K562 (cell line): ENCODE data around the gene ETV3L.

Experiments
- EZH2 ChIP-seq: IDR thresholded peaks from 2 replicates; pipeline ENCODE4 v1.6.1; 2012; ENCODE audit warnings: low read depth, mild to moderate bottlenecking, inconsistent platforms, low read length, borderline replicate concordance
- MYBL2 ChIP-seq, 2 experiments: fragments of 450-650 bp in 1 of 2; sonication (generic) in 1 of 2; formaldehyde crosslinking in 1 of 2; IDR thresholded peaks; 2 replicates each; pipeline versions ENCODE4 v1.6.1 to v1.8.1; 2017 to 2022; ENCODE audit warnings: borderline replicate concordance in 1 of 2, inconsistent platforms in 1 of 2, low read depth in 1 of 2, mild to moderate bottlenecking in 1 of 2, missing genetic modification reagents in 1 of 2, moderate library complexity in 1 of 2
- POLR2AphosphoS2 ChIP-seq: IDR thresholded peaks from 2 replicates; pipeline ENCODE4 v1.6.1; 2012; ENCODE audit warnings: low read length, improper control_type of control experiment
- PURB ChIP-seq: sonication (generic); formaldehyde crosslinking; IDR thresholded peaks from 2 replicates; pipeline ENCODE4 v1.9.0; 2021; ENCODE audit warnings: low read depth, mild to moderate bottlenecking, missing genetic modification reagents
- RBM15 ChIP-seq: fragments of 200-400 bp; formaldehyde crosslinking; IDR thresholded peaks from 2 replicates; pipeline ENCODE4 v1.6.1; 2018; ENCODE audit warnings: mild to moderate bottlenecking, low read length, moderate library complexity; ENCODE audit not compliant: insufficient read depth
- ZZZ3 ChIP-seq: fragments of 450-650 bp; IDR thresholded peaks from 2 replicates; pipeline ENCODE4 v1.6.1; 2016; ENCODE audit warnings: antibody characterized with exemption, mild to moderate bottlenecking, moderate library complexity
- TF ChIP-seq, protein P1 (sequence below), 2 experiments: fragments of 450-650 bp in 1 of 2; IDR thresholded peaks; 2 replicates each; pipeline ENCODE4 v1.6.1; 2011 to 2017; ENCODE audit warnings: low read depth in 2 of 2, antibody characterized with exemption in 1 of 2, borderline replicate concordance in 1 of 2, low read length in 1 of 2, mild to moderate bottlenecking in 1 of 2, mixed read lengths in 1 of 2; ENCODE audit not compliant: control insufficient read depth in 1 of 2
- TF ChIP-seq, protein P2 (sequence below): fragments of 200-800 bp; sonication (Bioruptor generic); IDR thresholded peaks from 2 replicates; pipeline ENCODE4 v1.6.1; 2016; ENCODE audit warnings: missing genetic modification characterization, missing compliant biosample characterization
- TF ChIP-seq, protein P3 (sequence below), 3 experiments: IDR thresholded peaks in 2 of 3; conservative IDR thresholded peaks in 1 of 3; 2 replicates each; pipeline ENCODE4 v1.5.1; 2011 to 2012; ENCODE audit warnings: low read length in 3 of 3, mild to moderate bottlenecking in 3 of 3, control low read depth in 2 of 3, improper control_type of control experiment in 1 of 3, inconsistent platforms in 1 of 3, low read depth in 1 of 3, mixed read lengths in 1 of 3, moderate library complexity in 1 of 3; ENCODE audit not compliant: insufficient read depth in 2 of 3

DNA sequence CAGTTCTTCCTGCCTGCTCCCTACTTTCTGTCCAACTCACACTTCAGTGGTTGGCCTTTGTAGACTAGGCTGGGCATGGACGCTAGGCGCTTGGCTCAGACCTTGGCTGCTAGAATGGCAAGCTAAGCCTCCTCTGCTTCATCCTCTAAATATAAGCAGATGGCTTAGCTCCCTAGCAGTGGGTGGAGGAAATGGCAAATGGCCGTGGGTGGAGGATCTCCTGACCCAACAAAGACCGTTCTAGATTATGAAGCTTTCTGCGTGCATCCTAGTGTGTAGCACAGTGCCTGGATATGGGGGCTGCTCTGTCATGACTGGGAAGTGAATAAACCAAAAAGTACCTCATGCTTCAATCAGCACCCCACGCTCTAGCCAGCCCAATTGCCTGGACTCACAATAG lies 10.4 kb upstream of the ETV3L start:
- TF ChIP-seq, protein P1, sequence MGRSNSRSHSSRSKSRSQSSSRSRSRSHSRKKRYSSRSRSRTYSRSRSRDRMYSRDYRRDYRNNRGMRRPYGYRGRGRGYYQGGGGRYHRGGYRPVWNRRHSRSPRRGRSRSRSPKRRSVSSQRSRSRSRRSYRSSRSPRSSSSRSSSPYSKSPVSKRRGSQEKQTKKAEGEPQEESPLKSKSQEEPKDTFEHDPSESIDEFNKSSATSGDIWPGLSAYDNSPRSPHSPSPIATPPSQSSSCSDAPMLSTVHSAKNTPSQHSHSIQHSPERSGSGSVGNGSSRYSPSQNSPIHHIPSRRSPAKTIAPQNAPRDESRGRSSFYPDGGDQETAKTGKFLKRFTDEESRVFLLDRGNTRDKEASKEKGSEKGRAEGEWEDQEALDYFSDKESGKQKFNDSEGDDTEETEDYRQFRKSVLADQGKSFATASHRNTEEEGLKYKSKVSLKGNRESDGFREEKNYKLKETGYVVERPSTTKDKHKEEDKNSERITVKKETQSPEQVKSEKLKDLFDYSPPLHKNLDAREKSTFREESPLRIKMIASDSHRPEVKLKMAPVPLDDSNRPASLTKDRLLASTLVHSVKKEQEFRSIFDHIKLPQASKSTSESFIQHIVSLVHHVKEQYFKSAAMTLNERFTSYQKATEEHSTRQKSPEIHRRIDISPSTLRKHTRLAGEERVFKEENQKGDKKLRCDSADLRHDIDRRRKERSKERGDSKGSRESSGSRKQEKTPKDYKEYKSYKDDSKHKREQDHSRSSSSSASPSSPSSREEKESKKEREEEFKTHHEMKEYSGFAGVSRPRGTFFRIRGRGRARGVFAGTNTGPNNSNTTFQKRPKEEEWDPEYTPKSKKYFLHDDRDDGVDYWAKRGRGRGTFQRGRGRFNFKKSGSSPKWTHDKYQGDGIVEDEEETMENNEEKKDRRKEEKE (IDR thresholded peaks at IDR 0.05; ENCODE audit: borderline replicate concordance in 1 of 2, control insufficient read depth in 1 of 2, low read depth in 2 of 2, low read length in 1 of 2), result no peak
- TF ChIP-seq PURB, result no peak
- TF ChIP-seq EZH2, result no peak
- TF ChIP-seq, protein P2, sequence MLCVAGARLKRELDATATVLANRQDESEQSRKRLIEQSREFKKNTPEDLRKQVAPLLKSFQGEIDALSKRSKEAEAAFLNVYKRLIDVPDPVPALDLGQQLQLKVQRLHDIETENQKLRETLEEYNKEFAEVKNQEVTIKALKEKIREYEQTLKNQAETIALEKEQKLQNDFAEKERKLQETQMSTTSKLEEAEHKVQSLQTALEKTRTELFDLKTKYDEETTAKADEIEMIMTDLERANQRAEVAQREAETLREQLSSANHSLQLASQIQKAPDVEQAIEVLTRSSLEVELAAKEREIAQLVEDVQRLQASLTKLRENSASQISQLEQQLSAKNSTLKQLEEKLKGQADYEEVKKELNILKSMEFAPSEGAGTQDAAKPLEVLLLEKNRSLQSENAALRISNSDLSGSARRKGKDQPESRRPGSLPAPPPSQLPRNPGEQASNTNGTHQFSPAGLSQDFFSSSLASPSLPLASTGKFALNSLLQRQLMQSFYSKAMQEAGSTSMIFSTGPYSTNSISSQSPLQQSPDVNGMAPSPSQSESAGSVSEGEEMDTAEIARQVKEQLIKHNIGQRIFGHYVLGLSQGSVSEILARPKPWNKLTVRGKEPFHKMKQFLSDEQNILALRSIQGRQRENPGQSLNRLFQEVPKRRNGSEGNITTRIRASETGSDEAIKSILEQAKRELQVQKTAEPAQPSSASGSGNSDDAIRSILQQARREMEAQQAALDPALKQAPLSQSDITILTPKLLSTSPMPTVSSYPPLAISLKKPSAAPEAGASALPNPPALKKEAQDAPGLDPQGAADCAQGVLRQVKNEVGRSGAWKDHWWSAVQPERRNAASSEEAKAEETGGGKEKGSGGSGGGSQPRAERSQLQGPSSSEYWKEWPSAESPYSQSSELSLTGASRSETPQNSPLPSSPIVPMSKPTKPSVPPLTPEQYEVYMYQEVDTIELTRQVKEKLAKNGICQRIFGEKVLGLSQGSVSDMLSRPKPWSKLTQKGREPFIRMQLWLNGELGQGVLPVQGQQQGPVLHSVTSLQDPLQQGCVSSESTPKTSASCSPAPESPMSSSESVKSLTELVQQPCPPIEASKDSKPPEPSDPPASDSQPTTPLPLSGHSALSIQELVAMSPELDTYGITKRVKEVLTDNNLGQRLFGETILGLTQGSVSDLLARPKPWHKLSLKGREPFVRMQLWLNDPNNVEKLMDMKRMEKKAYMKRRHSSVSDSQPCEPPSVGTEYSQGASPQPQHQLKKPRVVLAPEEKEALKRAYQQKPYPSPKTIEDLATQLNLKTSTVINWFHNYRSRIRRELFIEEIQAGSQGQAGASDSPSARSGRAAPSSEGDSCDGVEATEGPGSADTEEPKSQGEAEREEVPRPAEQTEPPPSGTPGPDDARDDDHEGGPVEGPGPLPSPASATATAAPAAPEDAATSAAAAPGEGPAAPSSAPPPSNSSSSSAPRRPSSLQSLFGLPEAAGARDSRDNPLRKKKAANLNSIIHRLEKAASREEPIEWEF, result no peak
- TF ChIP-seq, protein P3, sequence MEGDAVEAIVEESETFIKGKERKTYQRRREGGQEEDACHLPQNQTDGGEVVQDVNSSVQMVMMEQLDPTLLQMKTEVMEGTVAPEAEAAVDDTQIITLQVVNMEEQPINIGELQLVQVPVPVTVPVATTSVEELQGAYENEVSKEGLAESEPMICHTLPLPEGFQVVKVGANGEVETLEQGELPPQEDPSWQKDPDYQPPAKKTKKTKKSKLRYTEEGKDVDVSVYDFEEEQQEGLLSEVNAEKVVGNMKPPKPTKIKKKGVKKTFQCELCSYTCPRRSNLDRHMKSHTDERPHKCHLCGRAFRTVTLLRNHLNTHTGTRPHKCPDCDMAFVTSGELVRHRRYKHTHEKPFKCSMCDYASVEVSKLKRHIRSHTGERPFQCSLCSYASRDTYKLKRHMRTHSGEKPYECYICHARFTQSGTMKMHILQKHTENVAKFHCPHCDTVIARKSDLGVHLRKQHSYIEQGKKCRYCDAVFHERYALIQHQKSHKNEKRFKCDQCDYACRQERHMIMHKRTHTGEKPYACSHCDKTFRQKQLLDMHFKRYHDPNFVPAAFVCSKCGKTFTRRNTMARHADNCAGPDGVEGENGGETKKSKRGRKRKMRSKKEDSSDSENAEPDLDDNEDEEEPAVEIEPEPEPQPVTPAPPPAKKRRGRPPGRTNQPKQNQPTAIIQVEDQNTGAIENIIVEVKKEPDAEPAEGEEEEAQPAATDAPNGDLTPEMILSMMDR (IDR thresholded peaks at IDR 0.05 in 2 of 3, conservative IDR thresholded peaks at IDR 0.05 in 1 of 3; ENCODE audit: insufficient read depth in 2 of 3, low read depth in 1 of 3, low read length in 3 of 3), result no peak
- TF ChIP-seq RBM15, result no peak
- TF ChIP-seq MYBL2 (IDR thresholded peaks at IDR 0.05; ENCODE audit: low read depth), result no peak
- TF ChIP-seq MYBL2 (CRISPR knock-in tag; IDR thresholded peaks at IDR 0.05; ENCODE audit: borderline replicate concordance), result no peak
- no peak for TF ChIP-seq ZZZ3
- TF ChIP-seq POLR2AphosphoS2, result no peak
